ENCODE data around the gene ACACB.

ACACB gene

DNA sequence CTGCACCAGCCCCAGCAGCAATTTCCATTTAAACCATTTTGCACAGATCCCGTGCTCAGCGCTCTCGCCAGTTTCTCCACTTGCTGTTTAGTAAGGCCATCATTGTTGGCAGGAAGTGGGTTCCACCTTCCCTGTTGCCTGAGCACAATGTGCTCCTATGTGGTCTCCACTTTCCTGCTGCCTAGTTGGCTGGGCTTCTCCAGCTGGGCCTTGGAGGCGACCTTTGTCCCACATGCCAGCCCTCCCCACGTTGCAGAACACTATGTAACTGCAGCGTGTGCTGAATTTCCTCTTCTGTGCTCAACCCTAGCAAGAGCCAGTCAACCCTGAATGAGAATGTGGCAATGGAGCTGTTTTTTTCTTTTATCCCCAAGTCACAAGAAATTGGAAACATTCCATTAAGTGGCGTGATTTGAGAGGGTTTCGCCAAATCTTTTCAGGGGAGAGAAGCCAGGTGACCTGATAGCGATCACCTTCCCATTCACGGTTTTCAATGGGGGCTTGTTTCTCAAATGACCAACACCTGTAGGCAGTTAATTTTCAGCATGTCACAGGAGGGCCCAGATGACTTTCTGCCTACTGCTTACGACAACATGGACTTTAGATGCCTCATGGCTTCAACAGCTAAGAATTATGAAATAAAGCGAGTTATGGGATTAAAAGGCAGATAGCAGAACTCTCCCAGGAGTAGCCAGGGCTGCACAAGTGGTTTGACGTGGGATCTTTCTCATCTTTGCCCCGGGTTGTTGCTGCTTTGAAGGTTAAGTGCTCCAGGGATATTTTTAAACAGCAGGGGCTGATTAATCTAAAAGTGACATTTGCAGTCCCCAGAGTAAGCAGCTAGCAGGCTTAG is at the start of gene ACACB:
TSS of gene ACACB (plus strand) at position 830 of the 853 bp plus-strand sequence. CDS start 22,819 bp downstream, outside the sequence.
- DNase-seq (ENCODE audit: low read depth in 2 of 2): no peak

DNA sequence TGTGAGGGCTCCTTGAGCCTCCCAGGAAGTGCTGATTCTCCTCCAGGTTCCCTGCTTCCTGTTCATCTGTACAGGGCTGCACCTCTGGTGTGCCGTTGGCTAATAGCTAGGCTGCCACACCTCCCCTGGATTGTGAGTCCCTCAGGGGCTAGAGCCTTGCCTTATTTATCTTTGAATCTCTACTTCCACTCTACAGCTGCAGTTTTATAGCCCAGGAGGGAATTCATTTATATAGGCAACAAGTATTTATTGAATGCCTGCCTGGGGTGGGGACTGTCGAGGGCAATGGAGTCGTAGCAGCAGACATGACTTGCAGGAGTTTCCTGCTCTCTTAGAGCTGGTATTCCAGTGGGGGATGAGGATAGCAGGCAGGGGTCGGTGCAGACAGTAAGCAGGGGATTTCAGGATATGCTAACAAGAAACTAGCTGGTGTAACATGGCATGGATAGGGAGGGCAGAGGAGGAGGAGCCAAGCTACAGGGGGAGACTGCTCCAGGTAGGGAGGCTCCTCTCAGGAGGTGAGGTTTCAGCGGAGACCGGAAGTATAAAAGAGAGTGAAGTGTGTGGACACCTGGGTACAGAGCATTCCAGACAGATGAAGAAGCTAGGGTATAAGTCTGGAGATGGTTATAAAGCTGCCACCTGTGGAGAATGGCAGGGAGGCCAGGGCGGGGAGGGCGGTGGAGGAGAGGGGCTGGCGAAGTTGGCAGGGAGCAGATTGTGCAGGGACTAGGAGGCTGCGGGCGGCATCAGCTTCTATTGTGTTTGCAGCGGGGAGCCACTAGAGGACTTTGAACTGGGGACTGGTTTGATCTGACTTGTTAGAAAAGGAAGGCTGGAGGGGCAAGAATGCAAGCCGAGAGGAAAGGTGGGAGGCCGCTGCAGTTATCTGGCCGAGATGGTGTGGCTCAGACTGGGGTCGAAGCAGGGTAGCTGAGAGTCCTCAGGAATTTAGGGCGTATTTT is 46.8 kb upstream of the ACACB start:
- no peak for DNase-seq (ENCODE audit: low read depth in 2 of 2)

DNA sequence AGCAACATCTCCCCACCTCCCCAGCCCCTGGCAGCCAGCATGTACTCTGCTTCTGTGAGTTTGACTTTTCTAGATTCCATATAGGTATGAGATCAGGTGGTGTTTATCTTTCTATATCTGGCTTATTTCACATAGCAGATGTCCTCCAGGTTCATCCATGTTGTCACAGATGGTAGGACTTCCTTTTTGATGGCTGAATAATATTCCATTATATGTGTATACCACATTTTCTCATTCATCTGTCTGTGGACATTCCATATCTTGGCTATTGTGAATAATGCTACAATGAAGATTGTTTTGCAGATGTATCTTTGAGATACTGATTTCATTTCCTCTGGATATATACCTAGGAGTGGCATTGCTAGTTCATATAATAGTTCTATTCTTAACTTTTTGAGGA is 41.5 kb upstream of the ACACB start:
- DNase-seq (ENCODE audit: low read depth in 2 of 2): no peak

DNA sequence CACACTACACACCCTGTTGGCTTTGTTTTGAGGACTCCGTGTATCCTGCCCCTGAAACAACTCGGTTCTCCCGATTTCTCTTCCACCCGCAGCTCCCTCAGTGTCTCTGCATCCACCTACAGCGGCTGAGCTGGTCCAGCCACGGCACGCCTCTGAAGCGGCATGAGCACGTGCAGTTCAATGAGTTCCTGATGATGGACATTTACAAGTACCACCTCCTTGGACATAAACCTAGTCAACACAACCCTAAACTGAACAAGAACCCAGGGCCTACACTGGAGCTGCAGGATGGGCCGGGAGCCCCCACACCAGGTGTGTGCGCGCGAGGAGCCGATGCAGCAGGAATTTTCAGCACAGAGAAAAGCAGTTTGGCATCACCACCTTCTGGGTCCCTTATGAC is 33.6 kb upstream of the ACACB start:
- DNase-seq (ENCODE audit: low read depth in 2 of 2): no peak

DNA sequence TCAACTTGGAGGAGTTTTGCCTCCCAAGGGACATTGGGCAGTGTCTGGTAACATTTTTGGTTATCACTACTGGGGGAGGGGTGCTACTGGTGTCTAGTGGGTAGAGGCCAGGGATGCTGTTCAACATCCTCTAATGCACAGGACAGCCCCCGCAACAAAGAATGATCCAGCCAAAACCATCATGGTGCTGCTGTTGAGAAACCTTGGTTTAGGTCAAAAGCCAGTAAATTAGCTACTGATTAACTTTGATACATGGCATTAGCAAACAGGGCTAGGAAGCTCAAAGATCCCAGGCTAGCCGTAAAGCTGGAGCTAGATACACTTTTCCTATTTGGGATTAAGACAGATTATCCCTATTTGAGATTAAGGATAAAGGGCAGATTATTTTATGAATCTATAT is 32.0 kb upstream of the ACACB start:
- DNase-seq (ENCODE audit: low read depth in 2 of 2): no peak

DNA sequence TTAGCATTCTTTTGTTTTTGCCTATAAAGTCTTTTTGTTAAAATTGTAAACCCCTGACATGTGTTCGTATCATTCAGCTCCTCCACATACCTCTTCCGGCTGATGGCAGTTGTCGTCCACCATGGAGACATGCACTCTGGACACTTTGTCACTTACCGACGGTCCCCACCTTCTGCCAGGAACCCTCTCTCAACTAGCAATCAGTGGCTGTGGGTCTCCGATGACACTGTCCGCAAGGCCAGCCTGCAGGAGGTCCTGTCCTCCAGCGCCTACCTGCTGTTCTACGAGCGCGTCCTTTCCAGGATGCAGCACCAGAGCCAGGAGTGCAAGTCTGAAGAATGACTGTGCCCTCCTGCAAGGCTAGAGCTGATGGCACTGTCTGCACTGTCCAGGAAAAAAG is 30.8 kb upstream of the ACACB start:
- DNase-seq (ENCODE audit: low read depth in 2 of 2): no peak

DNA sequence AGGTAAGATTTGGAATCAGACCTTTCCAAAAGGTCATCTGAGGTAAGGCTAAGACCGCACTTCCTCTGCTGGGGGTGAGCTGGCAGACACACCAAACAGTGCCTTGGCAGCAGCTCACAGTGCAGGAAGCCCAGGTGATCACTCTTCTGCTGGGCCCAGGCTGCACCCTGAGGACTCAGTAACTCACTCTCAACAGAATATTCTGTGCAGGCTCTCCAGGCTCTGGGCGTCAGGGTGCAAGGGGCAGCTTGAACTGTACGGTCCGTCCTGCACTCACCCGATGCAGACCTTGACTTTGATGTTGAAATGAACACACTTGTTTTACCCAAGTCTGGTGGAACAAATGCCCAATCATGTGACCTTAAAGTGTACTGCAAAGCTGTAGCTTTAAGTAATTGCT is 29.1 kb upstream of the ACACB start:
- DNase-seq (ENCODE audit: low read depth in 2 of 2): no peak

DNA sequence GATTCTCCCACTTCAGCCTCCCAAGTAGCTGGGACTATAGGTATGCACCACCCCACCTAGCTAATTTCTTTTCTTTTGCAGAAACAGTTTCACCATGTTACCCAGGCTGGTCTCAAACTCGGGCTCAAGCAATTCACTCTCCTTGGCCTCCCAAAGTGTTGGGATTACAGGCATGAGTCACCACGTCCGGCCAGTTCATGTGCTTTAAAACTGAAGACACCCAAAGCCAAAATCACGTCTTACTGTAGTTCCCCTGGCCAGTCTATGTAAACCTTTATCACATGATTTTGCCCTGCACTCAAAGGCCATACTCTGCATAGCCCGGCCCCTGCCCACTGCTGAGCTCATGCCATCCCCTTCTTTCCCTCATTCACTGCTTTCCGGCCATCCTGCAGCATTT is 27.6 kb upstream of the ACACB start:
- DNase-seq (ENCODE audit: low read depth in 2 of 2): no peak

DNA sequence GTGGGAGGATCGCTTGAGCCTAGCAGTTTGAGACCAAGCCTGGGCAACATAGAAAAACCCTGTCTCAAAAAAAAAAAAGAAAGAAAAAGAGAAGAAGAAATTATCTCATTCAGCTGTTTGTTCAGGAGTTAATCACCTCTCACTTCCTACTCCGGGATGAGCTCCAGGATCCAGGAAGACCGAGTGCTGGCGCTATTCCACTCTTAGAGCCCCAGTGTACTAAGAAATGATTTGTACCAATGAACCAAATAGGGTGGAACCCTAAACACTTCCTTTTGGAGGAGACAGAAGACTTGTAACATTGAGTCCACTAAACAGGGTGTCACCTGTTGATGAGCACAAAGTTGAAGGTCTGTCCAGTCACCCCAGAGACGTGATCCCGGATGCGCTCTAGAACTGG is 26.7 kb upstream of the ACACB start:
- no peak for DNase-seq (ENCODE audit: low read depth in 2 of 2)

DNA sequence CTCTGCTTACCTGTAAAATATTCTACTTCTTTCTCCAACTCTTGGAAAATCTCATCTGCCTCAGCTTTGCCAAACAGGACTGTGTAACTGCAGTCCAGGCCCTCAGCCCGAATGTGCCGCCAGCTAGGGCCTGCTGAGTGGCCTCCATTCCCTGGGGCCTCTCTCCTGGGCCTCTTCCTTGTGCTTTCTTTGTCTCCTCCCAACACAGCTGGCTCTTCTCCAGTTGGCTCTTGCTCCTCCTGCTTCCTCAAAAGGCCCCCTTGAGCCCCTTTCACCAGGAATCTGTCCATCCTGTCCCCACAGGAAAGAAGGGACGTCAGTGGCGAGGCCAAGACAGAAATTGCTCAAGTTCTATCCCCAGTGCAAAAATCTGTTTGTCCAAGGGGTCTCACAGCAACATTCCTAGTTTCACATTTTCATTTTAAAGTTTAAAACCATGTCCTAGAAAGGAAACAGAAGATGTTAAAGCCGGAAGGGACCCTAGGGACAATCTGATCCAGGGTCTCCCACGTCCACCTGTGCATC is 23.8 kb upstream of the ACACB start:
- DNase-seq (ENCODE audit: low read depth in 2 of 2): no peak

DNA sequence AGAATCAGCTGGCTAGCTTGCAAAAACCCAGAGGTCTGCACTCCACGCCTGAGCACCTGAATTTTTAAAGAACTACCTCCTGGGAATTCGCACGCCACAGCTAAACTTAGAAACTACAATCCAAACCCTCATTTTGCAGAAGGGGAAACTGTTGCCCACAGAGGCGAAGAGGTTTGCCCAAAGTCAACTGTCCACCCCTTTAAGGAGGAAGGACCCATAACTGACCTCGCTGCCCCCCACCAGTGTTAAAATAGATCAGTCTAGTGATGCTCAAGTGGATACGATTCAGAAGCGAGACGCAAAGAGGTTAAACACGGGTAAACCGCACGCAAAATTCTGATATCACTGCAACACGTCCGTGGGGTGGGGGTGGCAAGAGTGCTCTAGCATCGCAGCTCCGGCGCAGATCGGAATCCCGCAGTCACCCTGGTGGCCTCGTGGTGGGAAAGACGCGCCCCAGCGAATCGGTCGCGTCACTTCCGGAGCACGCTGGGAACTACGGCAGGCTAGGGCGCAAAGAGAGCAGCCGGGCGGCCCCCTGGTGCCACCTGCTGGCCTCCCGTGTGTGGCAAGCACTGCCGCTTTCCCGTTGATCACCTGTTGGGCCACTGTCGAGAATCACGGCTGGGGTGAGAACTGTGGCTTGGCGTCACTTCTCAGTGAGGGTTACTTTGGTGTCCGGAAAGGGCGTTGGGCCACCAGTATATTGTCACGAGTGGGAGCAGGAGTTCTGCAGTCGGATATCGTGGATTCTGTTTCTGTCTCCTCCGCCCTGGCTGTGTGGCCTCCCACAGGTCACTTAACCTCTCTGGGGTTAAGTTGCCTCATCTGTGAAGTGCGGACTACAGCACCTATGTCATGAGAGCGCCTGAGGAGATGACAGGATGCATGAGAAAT is 23.1 kb upstream of the ACACB start, which contains the start of gene ALKBH2:
TSS of gene ALKBH2 (minus strand) at position 451 of the 897 bp plus-strand sequence. CDS start 686 bp downstream, outside the sequence.
- peak; percentile 86 to 90 for DNase-seq (ENCODE audit: low read depth in 2 of 2)

DNA sequence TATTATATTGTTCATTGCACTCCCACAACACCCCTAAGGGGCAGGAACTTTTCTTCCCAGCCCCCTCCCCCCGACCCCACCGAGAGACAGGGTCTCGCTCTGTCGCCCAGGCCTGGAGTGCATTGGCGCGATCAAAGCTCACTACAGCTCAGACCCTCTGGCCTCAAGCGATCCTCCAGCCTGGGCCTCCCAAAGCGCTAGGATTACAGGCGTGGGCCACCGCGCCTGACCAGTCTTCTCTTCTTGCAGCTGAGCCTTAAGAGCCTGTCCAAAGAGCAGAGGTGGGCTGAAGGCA is 19.3 kb upstream of the ACACB start:
- no peak for DNase-seq (ENCODE audit: low read depth in 2 of 2)

DNA sequence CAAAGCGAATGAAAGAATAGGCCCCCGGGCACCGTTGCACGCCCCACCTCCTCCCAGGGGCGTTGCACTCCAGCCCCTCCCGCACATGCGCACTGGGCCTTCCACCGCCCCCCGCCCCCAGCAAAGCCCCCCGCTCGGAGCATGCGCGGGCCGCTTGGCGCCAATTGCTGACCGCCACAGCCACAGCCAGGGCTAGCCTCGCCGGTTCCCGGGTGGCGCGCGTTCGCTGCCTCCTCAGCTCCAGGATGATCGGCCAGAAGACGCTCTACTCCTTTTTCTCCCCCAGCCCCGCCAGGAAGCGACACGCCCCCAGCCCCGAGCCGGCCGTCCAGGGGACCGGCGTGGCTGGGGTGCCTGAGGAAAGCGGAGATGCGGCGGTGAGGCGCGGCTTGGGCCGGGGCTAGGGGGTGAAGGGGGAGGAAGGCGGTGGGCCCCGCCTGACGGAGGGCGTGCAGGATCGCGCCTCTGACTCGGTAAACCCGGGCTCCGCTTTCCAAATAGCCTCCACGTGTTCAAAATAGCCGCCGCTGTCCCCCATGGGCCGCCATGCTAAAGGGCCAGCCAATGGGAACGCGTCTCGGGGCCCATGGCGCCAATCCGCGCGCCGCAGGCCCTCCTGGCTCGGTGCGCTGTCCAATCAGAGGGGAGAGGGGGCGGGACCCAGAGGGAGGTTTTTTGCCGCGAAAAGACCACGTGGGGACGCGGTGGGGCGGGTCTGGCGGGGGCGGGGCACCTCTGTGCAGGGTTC is 18.8 kb upstream of the ACACB start, which contains the start of gene UNG:
TSS of gene UNG (plus strand) at position 163 of the 748 bp plus-strand sequence. CDS start at position 246, 83 bp downstream.
- DNase-seq (ENCODE audit: low read depth in 2 of 2): peak; percentile 92 to 96

DNA sequence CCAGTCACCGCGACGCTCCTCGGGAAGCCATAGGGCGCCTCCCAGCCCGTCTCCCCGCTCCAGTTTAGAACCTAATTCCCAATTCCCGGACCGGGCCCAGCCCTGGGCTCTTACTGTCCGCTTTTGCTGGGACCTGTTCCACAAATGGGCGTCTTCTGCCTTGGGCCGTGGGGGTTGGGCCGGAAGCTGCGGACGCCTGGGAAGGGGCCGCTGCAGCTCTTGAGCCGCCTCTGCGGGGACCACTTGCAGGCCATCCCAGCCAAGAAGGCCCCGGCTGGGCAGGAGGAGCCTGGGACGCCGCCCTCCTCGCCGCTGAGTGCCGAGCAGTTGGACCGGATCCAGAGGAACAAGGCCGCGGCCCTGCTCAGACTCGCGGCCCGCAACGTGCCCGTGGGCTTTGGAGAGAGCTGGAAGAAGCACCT is 18.2 kb upstream of the ACACB start:
- no peak for DNase-seq (ENCODE audit: low read depth in 2 of 2)

DNA sequence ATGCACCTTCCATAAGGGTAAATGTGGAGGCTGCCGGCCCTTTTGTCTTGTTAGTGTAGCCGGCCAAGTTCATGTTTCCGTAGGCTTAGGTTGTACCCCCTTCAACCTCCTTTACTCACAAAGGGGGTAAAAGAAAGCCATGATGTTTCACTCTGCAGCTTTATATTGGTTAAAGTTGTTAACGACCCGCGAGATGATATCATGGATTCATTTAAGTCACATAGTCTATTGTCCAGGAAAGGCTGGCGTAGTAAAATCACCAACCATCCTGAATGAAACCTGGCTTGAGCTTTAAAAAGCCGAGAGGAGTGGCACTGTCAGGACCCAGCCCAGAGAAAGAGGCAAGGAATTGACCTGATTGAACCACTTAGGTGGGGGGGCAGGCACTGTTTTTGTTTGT is 17.7 kb upstream of the ACACB start:
- no peak for DNase-seq (ENCODE audit: low read depth in 2 of 2)

DNA sequence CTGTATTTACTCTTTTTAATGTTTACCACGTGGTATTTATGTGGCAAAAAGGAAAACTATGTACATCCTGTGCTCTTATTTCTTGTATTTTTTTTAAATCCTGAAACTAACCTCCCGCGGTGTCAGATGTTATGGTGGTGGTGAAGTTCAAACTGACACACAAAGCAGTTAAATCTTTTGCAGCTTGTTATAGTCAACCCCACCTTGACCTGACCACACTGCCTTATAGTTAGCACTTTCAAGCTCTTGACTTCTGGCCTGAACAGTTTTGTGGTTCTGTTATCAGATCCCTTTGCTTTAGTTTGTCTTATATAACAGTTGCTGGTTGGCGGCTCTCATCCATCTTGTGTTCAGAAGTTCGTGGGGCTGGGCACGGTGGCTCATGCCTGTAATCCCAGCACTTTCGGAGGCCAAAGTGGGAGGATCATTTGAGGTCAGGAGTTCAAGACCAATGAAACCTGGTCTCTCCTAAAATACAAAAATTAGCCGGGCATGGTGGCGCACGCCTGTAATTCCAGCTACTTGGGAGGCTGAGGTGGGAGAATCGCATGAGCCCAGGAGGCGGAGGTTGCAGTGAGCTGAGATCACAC is 16.9 kb upstream of the ACACB start:
- no peak for DNase-seq (ENCODE audit: low read depth in 2 of 2)

DNA sequence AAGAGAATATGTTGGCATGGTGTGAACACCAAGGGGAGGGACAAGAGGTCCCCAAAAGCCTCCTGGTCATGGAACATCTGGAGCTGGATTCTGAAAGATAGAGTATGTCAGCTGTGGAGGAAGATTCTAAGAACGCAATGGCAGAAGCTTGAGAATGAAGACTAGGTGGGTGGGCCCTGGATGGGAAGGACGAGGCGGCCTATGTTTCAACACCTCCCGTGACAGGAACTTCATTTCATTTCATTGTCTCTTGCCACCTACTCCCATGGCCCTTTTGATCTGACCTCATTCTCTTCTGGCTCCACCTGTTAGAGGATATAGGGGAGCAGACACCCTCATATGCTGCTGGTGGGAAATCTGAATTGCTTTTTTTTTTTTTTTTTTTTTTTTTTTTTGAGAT is 15.6 kb upstream of the ACACB start:
- no peak for DNase-seq (ENCODE audit: low read depth in 2 of 2)

DNA sequence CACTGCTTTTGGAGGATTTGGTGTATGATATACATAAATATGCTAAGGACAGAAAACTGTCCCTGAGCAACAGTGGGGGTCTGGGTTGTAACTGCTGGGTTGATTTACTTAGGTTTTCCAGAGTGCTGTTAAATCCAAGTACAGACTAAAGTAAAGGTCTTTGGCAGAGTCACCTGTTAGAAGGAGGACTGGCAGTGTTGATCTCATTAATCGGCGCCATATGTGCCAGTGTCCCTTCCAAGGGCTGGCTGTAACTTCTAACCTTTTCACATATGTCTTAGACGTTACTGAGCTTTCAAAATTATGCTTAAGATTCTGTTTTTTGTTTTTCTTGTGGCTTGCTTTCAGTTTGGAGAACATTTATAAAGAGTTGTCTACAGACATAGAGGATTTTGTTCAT is 13.9 kb upstream of the ACACB start:
- no peak for DNase-seq (ENCODE audit: low read depth in 2 of 2)

DNA sequence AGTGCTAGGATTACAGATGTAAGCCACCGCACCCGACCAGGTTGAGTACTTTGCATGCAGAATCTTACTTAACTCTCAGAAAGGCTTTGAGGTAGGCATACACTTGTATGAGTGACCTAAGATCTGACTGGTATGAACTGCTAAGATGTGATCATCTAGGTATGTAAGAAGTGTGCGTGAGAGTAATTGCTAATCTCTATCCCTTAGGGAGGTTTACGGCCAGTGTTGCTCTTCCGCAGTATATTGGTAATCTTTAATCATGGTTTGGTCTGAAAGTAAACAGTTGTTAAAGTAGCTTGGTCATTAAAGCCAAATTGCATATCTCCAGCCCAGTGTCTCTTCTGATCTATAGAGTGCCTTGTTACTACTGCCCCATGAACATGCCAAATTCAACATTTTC is 11.2 kb upstream of the ACACB start:
- no peak for DNase-seq (ENCODE audit: low read depth in 2 of 2)

DNA sequence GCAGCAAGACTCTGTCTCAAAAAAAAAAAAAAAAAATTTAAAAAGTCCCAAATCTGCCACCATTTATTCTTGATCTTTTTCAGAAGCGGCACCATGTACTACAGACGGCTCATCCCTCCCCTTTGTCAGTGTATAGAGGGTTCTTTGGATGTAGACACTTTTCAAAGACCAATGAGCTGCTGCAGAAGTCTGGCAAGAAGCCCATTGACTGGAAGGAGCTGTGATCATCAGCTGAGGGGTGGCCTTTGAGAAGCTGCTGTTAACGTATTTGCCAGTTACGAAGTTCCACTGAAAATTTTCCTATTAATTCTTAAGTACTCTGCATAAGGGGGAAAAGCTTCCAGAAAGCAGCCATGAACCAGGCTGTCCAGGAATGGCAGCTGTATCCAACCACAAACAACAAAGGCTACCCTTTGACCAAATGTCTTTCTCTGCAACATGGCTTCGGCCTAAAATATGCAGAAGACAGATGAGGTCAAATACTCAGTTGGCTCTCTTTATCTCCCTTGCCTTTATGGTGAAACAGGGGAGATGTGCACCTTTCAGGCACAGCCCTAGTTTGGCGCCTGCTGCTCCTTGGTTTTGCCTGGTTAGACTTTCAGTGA is 6.5 kb upstream of the ACACB start:
- DNase-seq (ENCODE audit: low read depth in 2 of 2): no peak

Data from stimulated activated CD4-positive, alpha-beta T cell treated with anti-CD3 and anti-CD28 coated beads, Interleukin-1b, Interleukin-23, amount 100 ng/mL, for 1 hour (primary cell).